CD4-positive, alpha-beta T cell treated with Interleukin-6 for 4 hours (primary cell): Measurements from ENCODE around the gene TRHDE.

Source experiments
- DNase-seq: peaks from one replicate; pipeline ENCODE4 v3.0.0-alpha.2; 2020; ENCODE audit warnings: mixed read lengths

TRHDE gene, protein sequence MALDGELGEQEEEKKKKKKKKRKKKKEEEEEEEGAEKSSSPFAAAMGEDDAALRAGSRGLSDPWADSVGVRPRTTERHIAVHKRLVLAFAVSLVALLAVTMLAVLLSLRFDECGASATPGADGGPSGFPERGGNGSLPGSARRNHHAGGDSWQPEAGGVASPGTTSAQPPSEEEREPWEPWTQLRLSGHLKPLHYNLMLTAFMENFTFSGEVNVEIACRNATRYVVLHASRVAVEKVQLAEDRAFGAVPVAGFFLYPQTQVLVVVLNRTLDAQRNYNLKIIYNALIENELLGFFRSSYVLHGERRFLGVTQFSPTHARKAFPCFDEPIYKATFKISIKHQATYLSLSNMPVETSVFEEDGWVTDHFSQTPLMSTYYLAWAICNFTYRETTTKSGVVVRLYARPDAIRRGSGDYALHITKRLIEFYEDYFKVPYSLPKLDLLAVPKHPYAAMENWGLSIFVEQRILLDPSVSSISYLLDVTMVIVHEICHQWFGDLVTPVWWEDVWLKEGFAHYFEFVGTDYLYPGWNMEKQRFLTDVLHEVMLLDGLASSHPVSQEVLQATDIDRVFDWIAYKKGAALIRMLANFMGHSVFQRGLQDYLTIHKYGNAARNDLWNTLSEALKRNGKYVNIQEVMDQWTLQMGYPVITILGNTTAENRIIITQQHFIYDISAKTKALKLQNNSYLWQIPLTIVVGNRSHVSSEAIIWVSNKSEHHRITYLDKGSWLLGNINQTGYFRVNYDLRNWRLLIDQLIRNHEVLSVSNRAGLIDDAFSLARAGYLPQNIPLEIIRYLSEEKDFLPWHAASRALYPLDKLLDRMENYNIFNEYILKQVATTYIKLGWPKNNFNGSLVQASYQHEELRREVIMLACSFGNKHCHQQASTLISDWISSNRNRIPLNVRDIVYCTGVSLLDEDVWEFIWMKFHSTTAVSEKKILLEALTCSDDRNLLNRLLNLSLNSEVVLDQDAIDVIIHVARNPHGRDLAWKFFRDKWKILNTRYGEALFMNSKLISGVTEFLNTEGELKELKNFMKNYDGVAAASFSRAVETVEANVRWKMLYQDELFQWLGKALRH

DNA sequence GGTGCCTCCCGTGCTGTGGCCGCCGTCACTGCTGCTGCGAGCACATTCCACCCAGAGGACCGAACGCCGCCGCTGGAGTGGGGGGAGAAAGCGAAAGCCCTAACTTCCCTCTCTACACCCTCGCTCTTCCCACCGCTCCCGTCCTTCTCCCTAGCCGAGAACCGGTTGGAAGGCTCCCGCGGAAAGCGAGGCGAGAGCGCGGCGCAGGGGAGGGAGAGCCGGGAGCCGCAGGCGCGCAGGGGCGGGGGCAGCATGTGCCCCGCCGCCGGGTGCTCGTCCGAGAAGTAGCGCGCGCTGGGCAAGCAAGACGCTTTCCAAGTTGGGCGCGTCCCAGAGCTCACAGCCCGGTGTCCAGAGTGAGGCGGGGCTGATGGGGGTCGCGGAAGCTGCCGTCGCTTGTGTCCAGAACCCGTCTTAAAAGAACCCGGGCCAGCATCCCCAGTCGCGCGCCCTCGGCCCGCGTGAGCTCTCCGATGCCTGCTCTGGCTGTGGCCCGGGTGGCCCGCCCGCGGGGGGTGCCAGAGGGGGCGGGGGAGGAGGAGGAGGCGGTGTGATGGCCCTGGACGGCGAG lies at the start of gene TRHDE:
Gene TRHDE, plus strand, starts transcription at position 280 of the 571 bp plus-strand sequence. Its CDS starts 274 bp downstream, at position 554.
- DNase-seq: no peak

DNA sequence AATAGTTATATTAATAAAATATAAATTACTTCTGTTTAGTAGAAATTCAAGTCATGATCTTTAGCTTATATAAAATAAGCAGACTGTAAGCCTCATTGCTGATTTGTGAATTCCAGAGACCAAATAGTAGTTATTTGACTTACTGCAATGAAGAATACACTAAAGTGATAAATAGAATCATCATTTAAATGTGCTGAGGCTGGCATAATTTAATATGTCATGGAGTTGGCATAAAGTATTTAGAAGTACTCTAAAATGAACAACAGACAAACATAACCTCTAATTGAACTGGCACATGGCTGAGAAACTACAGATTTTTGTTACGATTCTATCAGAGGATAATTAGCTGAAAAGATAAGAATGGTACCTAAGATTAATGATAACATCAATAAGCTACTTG lies 45.7 kb upstream of the TRHDE start:
- no peak for DNase-seq

DNA sequence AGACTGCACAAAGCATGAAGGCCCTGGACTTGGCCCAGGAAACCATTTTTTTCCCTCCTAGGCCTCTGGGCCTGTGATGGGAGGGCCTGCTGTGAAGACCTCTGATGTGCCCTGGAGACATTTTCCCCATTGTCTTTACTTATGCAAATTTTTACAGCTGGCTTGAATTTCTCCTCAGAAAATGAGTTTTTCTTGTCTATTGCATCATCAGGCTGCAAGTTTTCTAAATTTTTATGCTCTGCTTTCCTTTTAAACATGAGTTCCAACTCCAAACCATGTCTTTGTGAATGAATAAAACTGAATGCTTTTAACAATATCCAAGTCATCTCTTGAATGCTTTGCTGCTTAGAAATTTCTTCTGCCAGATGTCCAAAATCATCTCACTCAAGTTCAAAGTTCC lies 43.7 kb upstream of the TRHDE start:
- DNase-seq: no peak

DNA sequence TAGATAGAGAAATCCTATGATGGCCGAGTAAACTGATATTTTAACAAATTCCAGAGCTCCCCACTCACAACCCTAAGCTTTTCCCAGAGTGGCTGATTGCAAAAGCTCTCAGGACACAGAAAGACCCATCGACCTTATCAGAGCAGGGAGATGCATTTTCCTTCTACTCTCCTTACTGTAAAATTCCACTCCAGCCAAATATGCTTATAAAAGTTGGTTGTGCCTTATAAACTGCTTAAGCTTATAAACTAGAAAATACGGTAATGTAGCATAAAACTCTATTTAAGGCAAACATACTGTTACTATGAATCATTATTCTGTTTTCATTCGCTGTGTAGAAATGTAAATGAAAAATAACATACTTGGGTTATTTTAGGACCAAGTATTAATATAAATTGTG lies 41.6 kb upstream of the TRHDE start:
- DNase-seq: no peak

DNA sequence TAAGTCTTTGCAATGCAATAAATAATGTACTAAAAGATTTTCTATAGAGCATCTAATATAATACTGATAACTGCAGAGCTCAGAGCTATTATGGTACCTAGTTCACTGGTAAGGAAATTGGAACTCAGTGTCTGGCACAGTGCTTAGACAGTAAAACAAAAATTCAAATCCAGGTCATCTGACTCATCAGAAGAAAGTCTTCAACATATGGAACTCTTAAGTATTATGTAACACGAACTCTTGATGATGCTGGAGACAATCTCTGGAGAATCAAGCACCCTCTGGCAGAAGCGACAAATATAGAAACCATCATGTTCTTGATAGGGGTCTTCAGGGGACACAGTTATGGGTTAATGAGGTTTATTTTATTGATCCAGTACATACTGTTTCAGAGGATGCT lies 37.3 kb upstream of the TRHDE start:
- no peak for DNase-seq

DNA sequence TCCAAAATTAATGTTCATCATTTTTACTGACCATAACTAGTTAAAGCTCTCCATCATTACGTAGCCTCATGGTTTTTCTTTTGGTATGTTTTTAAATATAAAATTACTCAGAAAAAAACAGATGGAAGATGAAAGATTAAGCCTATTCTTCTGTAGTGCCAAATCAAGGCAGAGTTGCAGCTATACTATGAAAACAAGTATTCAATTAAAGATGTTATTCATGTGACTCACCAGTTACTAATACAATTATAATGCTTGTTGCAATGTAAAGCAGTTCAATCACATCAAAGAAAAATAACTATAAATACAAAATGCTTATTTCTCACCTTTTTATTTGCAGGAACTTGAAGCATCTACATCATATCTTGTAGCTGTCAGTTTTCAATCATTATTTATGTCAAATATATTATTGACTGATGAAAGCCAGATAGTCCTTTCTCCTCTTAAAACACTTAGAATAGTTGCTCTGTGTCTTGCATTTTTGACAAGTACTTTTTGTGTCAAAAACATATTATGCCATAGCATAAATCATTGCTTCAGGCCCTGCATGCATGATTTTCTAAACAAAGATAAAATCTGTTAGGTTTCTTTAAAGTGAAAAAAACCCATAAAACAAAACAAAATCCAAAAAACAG lies 36.0 kb upstream of the TRHDE start:
- no peak for DNase-seq

DNA sequence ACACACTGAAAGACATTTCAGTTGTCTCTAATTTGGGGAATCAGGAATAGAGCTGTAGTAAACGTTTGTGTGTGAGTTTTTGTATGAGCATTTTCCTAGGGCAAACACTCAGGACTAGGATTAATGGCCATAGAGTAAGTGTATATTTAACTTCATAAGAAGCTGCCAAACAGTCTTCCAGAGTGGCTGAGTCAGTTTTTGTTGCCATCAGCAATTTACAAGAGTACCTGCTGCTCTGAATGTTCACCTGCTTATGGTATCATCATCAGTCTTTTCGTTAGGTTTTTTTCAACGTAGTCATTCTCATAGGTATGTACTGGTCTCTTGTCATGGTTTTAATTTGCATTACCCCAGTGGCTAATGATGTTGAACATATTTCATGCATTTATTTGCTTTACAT lies 30.6 kb upstream of the TRHDE start:
- DNase-seq: no peak

DNA sequence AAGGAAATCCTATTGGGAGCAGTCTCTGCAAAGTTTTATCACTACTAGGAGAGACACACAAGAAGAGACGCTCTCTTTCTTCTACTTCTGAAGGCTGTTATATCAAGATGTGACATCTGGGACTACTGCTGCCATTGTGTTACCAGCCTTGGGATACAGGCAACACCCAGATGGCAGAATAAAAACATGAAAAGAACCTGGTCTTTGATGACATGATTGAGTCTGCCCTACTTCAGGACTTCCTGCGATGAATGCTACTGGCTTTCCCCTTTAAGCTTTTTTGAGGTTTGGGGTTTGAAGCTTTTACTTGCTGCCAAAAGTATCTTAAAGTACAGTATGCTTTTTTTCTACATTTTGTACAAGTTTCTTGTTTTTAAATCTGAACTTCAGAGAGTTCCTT lies 29.2 kb upstream of the TRHDE start:
- no peak for DNase-seq

DNA sequence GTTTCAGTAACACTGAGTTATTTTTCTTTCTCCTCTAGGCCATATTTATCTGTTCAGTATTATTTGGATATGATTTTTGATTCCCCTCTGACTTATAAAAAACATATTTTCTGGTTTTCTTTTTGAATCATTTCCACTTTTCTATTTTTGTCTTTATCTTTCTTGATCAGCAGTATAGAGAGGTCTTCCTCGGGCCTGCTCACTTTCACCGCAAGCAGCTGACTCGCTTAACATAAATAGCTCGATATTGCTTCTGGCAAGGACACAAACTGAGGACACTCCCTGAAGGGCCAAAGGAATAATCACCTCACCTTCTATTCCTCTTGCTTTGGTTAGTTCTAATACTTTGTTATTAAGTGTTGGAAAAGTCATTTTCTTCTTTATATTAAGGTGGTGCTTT lies 25.8 kb upstream of the TRHDE start:
- no peak for DNase-seq

DNA sequence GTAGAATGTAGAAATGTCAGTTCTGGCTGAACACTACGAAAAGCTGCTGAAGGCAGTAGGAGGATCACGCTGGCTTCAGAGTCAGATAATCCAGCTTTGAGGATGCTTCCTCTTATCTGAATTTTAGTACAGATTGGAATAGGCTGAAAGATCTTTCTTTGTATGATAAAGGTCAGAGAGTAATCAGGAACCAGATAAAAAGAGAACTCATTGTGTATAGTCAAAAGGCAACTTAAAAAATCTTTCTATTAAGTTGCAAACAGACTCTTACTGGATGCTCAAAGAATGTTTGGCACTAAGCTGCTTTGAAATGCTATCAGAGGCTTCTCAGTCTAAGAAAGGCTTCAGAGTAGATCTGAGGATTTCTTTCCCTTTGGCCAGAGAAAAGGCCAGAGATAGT lies 21.8 kb upstream of the TRHDE start:
- DNase-seq: no peak

DNA sequence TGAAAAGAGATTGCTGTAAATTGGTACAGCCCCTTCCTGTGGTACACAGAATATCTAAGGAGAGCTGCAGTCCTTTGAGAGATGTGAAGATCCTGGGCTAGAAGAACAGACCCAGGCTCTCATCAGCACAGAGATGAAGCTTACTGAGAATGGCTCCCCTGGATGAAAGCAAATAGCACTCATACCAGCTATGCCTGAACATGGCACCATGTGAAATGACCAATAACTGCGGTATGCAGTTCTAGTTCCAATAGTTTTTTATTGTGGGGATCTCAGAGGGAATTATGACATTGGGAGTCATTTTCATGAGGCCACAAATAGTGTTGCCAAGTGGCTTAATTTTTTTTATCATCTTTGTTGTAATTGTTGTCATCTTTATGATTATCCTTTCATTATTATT lies 15.4 kb upstream of the TRHDE start:
- no peak for DNase-seq

DNA sequence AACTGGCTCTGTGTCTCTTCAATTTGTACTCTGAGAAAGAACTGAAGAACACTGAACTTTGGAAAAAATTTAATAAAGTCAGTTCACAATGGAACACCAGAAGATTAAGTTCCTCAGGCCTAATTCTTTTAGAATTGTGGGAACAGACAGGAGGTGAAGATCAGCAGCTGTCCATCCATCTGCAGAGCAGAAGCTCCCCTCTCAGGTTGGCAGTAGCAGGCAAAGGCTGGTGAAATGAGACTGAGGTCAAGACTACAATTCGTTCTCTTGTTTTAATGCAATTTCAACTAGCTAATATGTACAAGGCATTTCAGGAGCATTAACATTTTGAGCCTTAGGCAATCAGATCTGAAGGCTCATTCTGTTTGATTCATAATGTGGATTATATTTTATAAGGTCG lies 10.3 kb upstream of the TRHDE start:
- DNase-seq: no peak

DNA sequence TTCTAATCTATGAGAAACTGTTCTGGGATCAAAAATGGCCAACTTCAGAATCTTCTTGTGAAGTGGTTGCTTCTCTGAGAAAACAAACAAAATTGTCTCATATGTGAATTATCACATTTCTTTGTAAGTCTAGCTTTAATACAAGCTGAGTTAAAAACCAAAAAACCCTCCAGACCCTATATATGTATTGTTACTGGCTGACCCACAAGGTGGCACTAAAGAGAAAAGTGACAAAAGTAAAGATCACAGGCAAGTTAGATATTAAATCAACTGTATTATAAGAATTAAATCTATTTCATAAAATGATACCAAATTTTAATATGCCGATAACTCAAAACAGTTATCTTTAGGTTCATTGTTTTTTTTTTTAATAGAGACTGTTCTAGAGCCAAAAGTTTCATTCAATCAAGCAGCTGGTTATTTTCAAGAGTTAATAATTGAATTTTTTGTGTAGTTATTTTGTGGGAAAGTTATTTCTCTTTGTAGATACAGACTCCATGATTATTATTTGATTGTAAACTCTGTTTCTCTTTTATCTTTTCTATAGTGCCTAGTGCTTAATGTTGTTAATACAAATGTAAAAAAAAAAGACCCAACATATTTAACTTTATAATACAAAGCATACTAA lies 7.5 kb upstream of the TRHDE start:
- no peak for DNase-seq

DNA sequence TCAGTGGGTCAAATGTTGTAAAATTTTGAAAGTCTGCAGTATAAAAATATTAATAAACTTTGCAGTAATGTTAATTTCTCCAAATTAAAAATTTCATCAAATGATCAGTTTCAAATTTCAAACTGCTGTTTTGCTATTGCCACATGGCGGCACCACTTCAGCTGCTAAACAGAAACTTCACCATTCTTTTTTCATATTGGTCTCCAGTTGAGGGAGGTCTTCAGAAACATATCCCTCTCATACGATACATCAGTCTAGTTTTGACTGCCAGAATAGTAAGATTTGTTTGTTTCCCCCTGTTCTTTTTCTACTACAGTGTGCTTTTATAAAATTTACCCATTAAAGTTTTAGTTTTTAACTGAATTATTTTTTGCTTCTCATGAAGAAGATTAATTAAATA lies 4.2 kb upstream of the TRHDE start:
- no peak for DNase-seq

DNA sequence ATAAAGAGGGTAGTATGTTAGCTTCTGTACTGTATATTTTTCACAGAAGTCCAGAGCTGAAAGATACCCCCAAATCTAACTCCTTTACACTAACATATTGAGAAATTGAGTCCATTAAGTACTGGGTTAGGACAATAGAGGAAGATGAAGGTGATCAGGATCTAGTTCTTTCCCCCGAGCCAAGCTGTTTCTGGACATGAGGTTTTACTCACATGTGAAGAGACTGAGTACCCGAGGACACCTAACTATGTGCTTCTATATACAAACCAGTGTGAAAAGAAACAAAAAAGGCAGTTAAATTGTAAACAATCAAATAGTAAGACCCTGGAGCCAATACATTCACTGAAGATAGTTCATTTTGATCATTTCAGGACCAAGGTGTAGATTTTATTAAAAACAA lies 3.8 kb upstream of the TRHDE start:
- DNase-seq: no peak

DNA sequence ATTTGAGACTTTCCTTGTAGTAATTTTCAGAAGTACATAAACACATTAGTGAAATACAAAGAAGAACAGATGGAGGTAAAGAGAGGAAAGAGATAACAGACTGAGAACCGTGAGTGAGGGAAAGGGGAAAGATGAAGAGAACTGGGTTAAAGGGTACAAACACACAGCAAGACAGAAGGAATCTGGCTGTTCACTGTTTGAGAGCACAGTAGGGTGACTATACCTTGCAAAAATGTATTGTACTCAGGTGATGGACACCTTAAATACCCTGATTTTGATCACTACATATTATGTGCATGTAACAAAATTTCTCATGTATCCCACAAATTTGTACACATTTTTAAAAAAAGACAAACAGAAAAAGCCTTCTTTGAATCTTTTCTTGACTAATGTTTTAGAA lies 2.7 kb upstream of the TRHDE start:
- DNase-seq: no peak

DNA sequence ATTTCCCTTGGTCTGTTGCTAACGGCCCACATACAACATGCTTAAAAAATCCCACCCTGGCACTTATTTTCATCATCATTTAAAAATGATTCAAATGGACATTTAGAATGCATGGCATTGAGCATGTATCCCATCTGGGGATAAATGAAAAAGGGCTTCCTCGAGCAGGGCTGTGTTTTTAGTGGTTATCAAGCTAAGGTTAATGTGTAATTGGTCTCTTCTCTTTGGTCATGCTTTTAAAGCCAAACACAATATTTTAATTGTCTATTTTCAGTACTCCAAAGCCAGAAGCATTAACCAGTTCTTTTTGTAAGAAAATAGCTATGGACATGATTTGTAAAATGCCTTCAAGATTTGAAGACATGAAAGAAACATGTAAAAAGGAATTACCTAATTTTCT lies 1.9 kb upstream of the TRHDE start:
- no peak for DNase-seq

DNA sequence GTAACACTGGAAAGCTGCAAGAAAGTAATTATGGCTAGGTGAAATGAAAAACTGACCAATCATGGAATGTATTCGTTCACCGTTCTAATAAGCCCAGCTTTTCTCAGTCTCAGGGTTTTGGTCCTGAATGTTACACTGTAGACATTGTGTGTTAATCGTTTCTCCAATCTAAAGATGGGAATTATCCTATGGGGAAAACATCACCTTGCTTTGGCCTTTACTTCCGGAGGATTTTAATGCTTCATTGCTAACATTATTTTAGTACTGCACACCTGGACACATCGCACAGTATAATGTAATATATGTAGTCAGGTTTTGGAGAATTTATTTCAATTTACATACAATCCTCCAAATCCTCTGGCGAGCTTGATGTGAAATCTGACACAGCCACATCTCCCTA lies 1.2 kb upstream of the TRHDE start:
- DNase-seq: no peak

DNA sequence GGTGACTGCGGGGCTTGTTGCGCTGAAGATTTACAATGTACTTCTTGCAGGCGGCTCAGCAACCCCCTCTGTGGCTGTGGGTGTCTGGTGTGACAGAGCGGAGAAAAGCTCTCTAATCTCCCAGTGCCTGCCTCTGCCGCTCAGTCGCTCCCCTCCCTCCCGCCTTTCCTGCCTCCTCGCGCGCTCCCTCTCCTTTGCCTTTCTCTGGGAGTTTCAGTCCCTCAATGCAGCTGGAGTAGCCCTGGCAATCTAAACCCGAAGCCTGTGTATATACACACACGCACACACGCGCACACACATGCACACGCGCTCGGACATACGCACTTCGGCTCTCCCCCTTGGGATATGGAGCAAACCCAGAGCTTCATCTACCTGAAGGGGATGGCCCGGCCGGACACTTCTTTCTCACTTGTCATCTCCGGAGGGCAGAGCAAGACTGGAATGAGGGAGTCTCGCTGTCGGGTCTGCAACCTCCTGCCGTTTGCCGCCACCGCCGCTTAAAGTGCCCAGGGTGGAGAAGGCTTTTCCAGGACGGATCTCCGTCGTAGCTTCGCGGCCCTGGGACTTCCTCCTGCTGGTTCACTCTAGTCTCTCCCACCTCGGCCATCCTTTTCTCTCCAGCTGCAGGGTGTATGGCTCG lies 599 bp upstream of the TRHDE start:
- no peak for DNase-seq

DNA sequence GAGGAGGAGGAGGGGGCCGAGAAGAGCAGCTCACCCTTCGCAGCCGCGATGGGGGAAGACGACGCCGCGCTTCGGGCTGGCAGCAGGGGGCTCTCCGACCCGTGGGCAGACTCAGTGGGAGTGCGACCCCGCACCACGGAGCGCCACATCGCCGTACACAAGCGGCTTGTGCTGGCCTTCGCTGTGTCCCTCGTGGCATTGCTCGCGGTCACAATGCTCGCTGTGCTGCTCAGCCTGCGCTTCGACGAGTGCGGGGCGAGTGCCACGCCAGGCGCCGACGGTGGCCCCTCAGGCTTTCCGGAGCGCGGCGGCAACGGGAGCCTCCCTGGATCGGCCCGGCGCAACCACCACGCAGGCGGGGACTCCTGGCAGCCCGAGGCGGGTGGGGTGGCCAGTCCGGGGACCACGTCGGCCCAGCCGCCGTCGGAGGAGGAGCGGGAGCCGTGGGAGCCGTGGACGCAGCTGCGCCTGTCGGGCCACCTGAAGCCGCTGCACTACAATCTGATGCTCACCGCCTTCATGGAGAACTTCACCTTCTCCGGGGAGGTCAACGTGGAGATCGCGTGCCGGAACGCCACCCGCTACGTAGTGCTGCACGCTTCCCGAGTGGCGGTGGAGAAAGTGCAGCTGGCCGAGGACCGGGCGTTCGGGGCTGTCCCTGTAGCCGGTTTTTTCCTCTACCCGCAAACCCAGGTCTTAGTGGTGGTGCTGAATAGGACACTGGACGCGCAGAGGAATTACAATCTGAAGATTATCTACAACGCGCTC lies 745 bp downstream of the TRHDE start:
- no peak for DNase-seq

DNA sequence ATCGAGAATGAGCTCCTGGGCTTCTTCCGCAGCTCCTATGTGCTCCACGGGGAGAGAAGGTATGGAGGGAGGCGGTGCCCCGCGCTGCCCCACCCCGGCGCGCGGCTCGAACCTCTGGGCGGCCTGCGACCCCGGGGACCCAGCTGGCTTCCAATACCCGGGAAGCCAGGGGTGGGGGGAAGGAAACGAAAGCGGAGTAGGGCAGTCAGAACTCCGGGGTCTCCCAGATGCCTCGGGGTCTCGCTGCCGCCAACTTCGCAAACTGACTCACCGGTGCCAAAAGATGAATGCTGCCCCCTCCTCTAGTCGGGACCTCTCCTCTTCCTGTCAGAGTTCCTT lies 1.3 kb downstream of the TRHDE start:
- no peak for DNase-seq
